Stomach smooth muscle (tissue), 2 donors: ENCODE results near the gene IKZF1.
"Not testable (repeated sequence)": the region's sequence is repeated elsewhere in the genome, so short reads cannot be mapped to it uniquely, and the experiment has no call there.

Experiments used
- H3K27ac ChIP-seq: one replicate; pipeline ENCODE4 v1.7.0; 2013; ENCODE audit warnings: mild to moderate bottlenecking, low read length, inconsistent platforms
- H3K27me3 ChIP-seq, 2 donors: one replicate each; pipeline ENCODE4 v1.7.0; 2013; ENCODE audit warnings: low read length in 2 of 2; ENCODE audit not compliant: insufficient read depth in 2 of 2, control insufficient read depth in 1 of 2
- H3K36me3 ChIP-seq, 2 donors: one replicate each; pipeline ENCODE4 v1.7.0; 2013; ENCODE audit warnings: low read length in 2 of 2; ENCODE audit not compliant: control insufficient read depth in 2 of 2, insufficient read depth in 2 of 2
- H3K4me1 ChIP-seq: one replicate; pipeline ENCODE4 v1.7.0; 2013; ENCODE audit warnings: low read length; ENCODE audit not compliant: control insufficient read depth, insufficient read depth
- H3K4me3 ChIP-seq, 2 donors: one replicate each; pipeline ENCODE4 v1.7.0; 2013; ENCODE audit warnings: low read length in 2 of 2
- H3K9ac ChIP-seq, 2 donors: one replicate each; pipeline ENCODE4 v1.7.0; 2013; ENCODE audit warnings: low read length in 2 of 2, mild to moderate bottlenecking in 1 of 2
- H3K9me3 ChIP-seq, 2 donors: one replicate each; pipeline ENCODE4 v1.7.0; 2013; ENCODE audit warnings: low read length in 2 of 2; ENCODE audit not compliant: control insufficient read depth in 2 of 2
- donor health status: healthy.
- donor health status: Pancreatic carcinoma.

IKZF1 gene

DNA sequence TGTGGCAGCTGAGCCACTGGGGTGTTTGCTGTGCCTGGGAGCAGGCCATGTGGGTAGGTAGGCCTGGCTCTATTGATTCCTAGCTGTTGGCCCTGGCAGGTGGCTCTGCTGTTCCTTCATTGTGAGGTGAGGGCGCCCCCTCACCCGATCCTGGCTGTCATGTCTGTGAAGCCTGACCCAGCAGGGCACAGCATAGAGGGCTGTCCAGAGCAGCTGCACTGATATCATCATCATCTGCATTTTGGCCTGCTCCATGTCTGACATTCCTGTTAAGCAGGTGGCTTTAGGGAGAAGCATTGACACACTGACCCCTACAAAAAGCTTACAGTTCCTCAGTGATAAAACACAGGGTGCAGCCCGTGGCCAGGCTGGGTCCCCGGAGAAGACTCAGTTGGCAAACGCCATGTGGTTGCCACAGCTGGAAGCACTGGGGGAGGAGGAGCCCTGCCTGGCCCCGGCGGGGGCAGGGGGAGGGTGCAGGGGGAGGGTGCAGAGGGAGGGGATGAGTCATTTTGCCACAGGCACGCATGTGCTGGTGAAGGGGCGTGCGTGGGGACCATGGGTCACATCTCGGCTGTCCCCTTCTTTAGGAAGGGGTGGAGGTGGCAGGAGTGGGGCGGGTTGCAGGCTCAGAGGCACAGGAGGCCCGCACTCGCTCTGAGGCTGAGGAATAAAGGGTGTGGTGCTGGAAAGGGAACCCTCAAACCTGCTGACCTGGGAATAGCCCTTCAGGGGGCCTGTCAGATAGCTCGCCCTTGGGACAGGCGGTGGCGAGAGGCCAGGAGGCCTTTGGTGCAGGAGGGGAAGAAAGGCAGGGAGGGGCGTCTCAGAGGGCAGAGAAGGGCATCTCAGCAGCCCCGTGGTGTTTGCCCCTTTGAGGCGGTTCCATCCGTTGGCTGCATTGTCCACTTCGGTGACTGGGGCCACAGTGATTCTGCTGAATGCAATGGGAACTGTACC lies 31.6 kb downstream of the IKZF1 start:
- H3K36me3 ChIP-seq, result no peaks in the 10 kb centered on the region
- no peaks in the 10 kb centered on the region for H3K9me3 ChIP-seq
- peaks cover 5% of the 10 kb centered on the region for H3K4me1 ChIP-seq
- no peak overlapping the region for H3K27ac ChIP-seq
- peaks cover 2 to 14% of the 10 kb centered on the region in 2 donors for H3K27me3 ChIP-seq
- no peak overlapping the region for H3K9ac ChIP-seq
- H3K4me3 ChIP-seq, result no peak overlapping the region

- no peak overlapping the region for H3K9ac ChIP-seq
- peaks cover 2 to 14% of the 10 kb centered on the region in 2 donors for H3K27me3 ChIP-seq
- H3K4me1 ChIP-seq, result peaks cover 5% of the 10 kb centered on the region
- no peak overlapping the region for H3K4me3 ChIP-seq
- H3K27ac ChIP-seq, result no peak overlapping the region
- no peaks in the 10 kb centered on the region for H3K9me3 ChIP-seq
- no peaks in the 10 kb centered on the region for H3K36me3 ChIP-seq
Observed at GRCh38 chr7:50336894-50337703, 32.6 kb downstream of the IKZF1 start.

GRCh38 chr7:50339472-50339871 lies 35.0 kb downstream of the IKZF1 start:
- H3K36me3 ChIP-seq, H3K27ac ChIP-seq, H3K9me3 ChIP-seq, H3K9ac ChIP-seq, H3K4me1 ChIP-seq, H3K4me3 ChIP-seq, H3K27me3 ChIP-seq: not testable (repeated sequence)

DNA sequence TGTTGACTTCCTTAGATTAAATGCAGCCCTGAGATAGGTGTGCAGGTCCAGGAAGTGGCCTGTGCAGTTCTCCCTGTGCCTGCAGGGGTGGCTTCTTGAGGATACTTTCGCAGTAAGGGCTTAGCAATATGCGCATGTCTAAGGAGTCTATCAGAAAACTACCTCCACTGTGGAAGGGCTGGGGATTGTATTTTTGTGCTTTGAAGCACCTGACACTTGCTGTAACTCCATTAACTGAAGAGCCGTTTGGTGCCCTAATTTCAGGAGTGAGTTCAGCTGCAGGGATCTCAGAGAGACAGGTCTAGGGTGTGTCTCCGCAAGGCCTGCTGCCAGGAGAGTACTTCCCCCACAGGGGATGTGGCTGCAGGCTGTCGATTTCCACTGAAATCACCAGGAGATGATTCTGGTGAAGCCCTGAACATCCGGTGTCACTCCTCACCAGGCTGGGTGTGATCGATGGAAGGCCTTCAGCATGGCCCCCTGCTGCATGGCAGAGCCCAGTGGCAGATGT lies 35.5 kb downstream of the IKZF1 start:
- no peaks in the 10 kb centered on the region for H3K9me3 ChIP-seq
- no peaks in the 10 kb centered on the region for H3K36me3 ChIP-seq
- H3K27ac ChIP-seq, result no peak overlapping the region
- H3K4me1 ChIP-seq, result peaks cover 5% of the 10 kb centered on the region
- peaks cover 2 to 9% of the 10 kb centered on the region in 2 donors for H3K27me3 ChIP-seq
- H3K9ac ChIP-seq, result no peak overlapping the region
- no peak overlapping the region for H3K4me3 ChIP-seq

DNA sequence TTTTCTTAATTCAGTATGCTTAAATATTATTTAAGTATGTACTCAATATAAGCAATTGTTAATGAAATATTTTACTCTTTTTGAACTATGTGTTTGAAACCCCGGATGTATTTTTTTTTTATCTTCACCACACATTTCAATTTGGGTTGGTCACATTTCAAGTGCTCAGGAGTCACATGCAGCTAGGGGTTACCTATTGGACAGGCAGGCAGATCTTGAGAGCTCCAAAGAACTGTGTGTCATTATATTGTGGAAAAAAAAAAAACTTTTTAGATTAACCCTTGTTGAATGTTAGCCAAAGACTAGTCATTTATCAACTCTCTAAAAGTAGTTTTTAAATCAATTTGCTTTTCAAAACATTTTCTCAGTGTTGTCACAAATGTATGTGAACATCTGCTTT lies 37.2 kb downstream of the IKZF1 start:
- no peak overlapping the region for H3K4me3 ChIP-seq
- no peak overlapping the region for H3K9ac ChIP-seq
- no peak overlapping the region for H3K27ac ChIP-seq
- peaks cover 0 to 6% of the 10 kb centered on the region in 2 donors for H3K27me3 ChIP-seq
- H3K9me3 ChIP-seq, result no peaks in the 10 kb centered on the region
- H3K36me3 ChIP-seq, result no peaks in the 10 kb centered on the region
- H3K4me1 ChIP-seq, result no peaks in the 10 kb centered on the region

DNA sequence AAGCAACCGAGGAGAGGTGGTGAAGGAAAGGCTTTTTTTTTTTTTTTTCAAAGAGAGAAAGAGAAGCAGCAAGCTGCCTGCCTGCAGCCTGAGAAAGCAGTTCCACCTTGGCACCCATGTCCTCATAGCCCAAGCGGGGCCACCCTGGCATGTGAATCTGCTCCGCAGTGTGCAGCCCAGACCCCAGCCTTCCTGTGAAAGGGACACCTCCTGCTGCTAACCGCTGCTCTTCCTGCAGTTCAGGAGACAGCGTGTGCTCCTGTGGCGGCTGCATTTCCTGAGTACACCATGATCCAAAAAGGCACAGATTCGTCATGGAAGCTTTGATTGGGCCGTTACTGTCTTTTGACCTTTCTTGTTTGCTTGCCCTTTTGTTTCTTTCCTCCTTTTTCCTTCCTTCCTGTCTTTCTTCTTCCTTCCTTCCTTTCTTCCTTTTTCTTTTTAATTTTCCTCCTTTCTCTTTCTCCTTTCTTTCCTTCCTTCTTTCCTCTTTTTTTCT lies 38.1 kb downstream of the IKZF1 start:
- Histone ChIP-seq H3K36me3 (no peaks in the 10 kb centered on the region), H3K9me3 (no peaks in the 10 kb centered on the region), H3K27ac (no peak overlapping the region), H3K4me1 (no peaks in the 10 kb centered on the region), H3K9ac (no peak overlapping the region), H3K4me3 (no peak overlapping the region), H3K27me3 (peaks cover 0 to 4% of the 10 kb centered on the region in 2 donors)

DNA sequence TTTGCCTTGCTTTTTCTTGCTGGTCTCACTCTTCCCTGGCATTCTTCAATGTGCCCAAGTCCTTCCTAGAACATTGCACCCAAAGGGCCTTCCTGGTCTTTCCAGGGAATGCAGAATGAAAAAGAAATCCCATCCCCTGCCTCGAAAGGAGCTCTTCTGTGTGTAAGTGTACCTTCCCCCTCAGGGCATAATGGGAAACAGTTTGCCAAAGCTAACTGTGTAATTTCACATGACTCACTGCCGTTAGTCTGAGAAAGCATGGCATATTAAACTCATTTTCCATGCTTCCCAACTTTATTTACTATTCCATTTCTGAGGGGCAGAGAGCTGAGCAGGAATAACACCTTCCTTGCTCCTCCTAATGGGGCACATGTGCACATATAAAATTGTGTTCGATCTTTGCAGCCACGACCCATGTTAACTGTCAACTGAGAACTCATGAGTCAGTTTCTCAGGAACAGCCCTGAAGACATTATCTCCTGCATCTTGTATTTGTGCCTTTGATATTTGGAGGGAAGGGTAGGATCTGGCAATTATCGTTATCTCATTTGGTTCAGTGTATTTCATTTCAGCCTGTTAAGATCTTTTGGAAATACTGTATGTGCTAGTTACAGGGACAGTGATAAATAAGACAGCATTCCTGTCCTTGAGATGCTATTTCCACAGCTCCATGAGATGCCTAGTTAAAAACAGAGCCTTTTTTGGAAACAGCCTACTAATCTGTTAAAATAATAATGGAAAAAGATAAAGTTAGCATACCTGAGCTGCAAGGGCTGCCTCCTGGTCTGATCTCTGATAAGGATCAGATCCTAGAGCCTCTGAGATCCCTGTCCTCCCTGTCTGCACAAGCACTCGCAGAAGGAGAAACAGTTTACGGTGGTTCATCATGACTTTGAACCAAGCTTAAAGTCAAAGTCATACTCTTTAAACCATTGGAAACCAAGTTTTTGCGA lies 42.3 kb downstream of the IKZF1 start:
- Histone ChIP-seq H3K4me1 (no peaks in the 10 kb centered on the region), H3K4me3 (no peak overlapping the region), H3K27ac (no peak overlapping the region), H3K9me3 (no peaks in the 10 kb centered on the region), H3K36me3 (no peaks in the 10 kb centered on the region), H3K9ac (no peak overlapping the region), H3K27me3 (peaks cover 0 to 2% of the 10 kb centered on the region in 2 donors)

GRCh38 chr7:50347693-50348092 lies 43.2 kb downstream of the IKZF1 start:
- Histone ChIP-seq H3K27me3 (peaks cover 0 to 2% of the 10 kb centered on the region in 2 donors), H3K9ac (no peak overlapping the region), H3K27ac (no peak overlapping the region), H3K4me1 (no peaks in the 10 kb centered on the region), H3K4me3 (no peak overlapping the region), H3K36me3 (no peaks in the 10 kb centered on the region), H3K9me3 (no peaks in the 10 kb centered on the region)

GRCh38 chr7:50348469-50349162 lies 44.1 kb downstream of the IKZF1 start:
- Histone ChIP-seq H3K27ac (no peak overlapping the region), H3K27me3 (peaks cover 0 to 2% of the 10 kb centered on the region in 2 donors)

More at GRCh38 chr7:50348469-50349162, 44.1 kb downstream of the IKZF1 start:
- no peak overlapping the region for H3K4me3 ChIP-seq
- H3K4me1 ChIP-seq, result no peaks in the 10 kb centered on the region
- no peak overlapping the region for H3K9ac ChIP-seq
- no peaks in the 10 kb centered on the region for H3K36me3 ChIP-seq
- no peaks in the 10 kb centered on the region for H3K9me3 ChIP-seq
